K562 (cell line): ENCODE measurements around the gene KNSTRN. TPM values are rescaled to one million over a fixed set of nuclear protein-coding genes. Genes with fewer than 3 reads are reported as not detected.
A peak's percentile ranks its signal among the peaks of the same experiment; 100 is the strongest.

Experiments used
- ATAC-seq: fragments of 200-7000 bp; cut with Tn5 transposase; 3 replicates; pipeline ENCODE4 v1.9.1; 2020; ENCODE audit warnings: moderate library complexity
- BruUV-seq: library from RNA; stranded (reverse); fragments of 400-500 nt; replicated peaks from 2 replicates; lab custom pipeline; 2021; lab: Mats Ljungman, UMichigan
- CTCF ChIA-PET: fragments of 300-600 bp; formaldehyde crosslinking; extraction: SDS; loops from one replicate; lab custom pipeline; 2021; ENCODE audit warnings: low intra/inter-chr PET ratio; lab: Yijun Ruan, JAX
- POLR2A ChIA-PET: fragments of 300-600, 350-650 bp; sonication (Branson Sonifier 250); formaldehyde crosslinking; extraction: SDS; loops from one replicate; lab custom pipeline; 2021; ENCODE audit warnings: antibody characterized with exemption, inconsistent platforms; lab: Yijun Ruan, JAX
- DNase-seq, 4 experiments: peaks; one replicate each; pipeline versions ENCODE4 v3.0.0 to v3.0.0-alpha.2; 2011 to 2018; ENCODE audit warnings: low spot score in 3 of 4, mixed read lengths in 3 of 4; ENCODE audit errors: extremely low read depth in 1 of 4
- FAIRE-seq: peaks from 2 replicates; lab custom pipeline; 2011; peaks lifted over from hg19 to GRCh38; lab: Jason Lieb, UNC
- H2AFZ ChIP-seq: 2 replicates; pipeline ENCODE4 v1.6.0; 2011; ENCODE audit warnings: low read depth, low read length, control low read depth, inconsistent platforms
- H3K27ac ChIP-seq: fragments of 200-600 bp; 3 replicates; pipeline ENCODE4 v1.8.0; 2011; ENCODE audit warnings: low read depth, mild to moderate bottlenecking, control low read depth, inconsistent platforms, low read length, moderate library complexity, mixed read lengths; ENCODE audit errors: extremely low read depth
- H3K27me3 ChIP-seq, 2 experiments: fragments of 300-600 bp in 1 of 2; 2 replicates in 1 of 2; 3 replicates in 1 of 2; pipeline versions ENCODE4 v1.6.0 to v1.8.0; 2011; ENCODE audit warnings: inconsistent platforms in 2 of 2, low read length in 2 of 2, mild to moderate bottlenecking in 1 of 2, mixed read lengths in 1 of 2, moderate library complexity in 1 of 2; ENCODE audit not compliant: control insufficient read depth in 2 of 2, insufficient read depth in 2 of 2
- H3K36me3 ChIP-seq: fragments of 300-600 bp; 3 replicates; pipeline ENCODE4 v1.8.0; 2011; ENCODE audit warnings: mild to moderate bottlenecking, low read length, inconsistent platforms; ENCODE audit not compliant: control insufficient read depth, insufficient read depth
- H3K4me1 ChIP-seq, 2 experiments: fragments of 200-600 bp in 1 of 2; replicated peaks in 1 of 2; 2 replicates in 1 of 2; 3 replicates in 1 of 2; pipeline versions ENCODE4 v1.5.1 to v1.8.0; 2011; ENCODE audit warnings: inconsistent platforms in 2 of 2, low read length in 2 of 2, mild to moderate bottlenecking in 1 of 2, mixed read lengths in 1 of 2, moderate library complexity in 1 of 2; ENCODE audit not compliant: control insufficient read depth in 2 of 2, insufficient read depth in 2 of 2
- H3K4me2 ChIP-seq: 2 replicates; pipeline ENCODE4 v1.6.1; 2011; ENCODE audit warnings: low read length, control low read depth, inconsistent platforms, mixed read lengths; ENCODE audit not compliant: insufficient read depth
- H3K4me3 ChIP-seq: fragments of 200-600 bp; sonication (generic), shearing (Covaris generic); 2 replicates; pipeline ENCODE4 v1.5.1; 2016; ENCODE audit warnings: control low read depth, inconsistent platforms
- H3K79me2 ChIP-seq: fragments of 200-600 bp; 3 replicates; pipeline ENCODE4 v1.8.0; 2011; ENCODE audit warnings: low read length, inconsistent platforms; ENCODE audit not compliant: control insufficient read depth, insufficient read depth
- H3K9ac ChIP-seq, 2 experiments: 2 replicates each; pipeline versions ENCODE4 v1.6.0 to v1.6.1; 2011; ENCODE audit warnings: low read depth in 2 of 2, low read length in 2 of 2, control low read depth in 1 of 2, inconsistent platforms in 1 of 2, mild to moderate bottlenecking in 1 of 2, mixed read lengths in 1 of 2; ENCODE audit not compliant: insufficient read depth in 1 of 2
- H3K9me1 ChIP-seq: one replicate; pipeline ENCODE4 v1.6.0; 2011; ENCODE audit warnings: inconsistent platforms, mild to moderate bottlenecking, low read length, moderate library complexity; ENCODE audit not compliant: control insufficient read depth, insufficient read depth
- H3K9me3 ChIP-seq: replicated peaks from 2 replicates; pipeline ENCODE4 v1.5.1; 2011; ENCODE audit warnings: low read depth, low read length, inconsistent platforms; ENCODE audit not compliant: control insufficient read depth, insufficient read depth
- H4K20me1 ChIP-seq: replicated peaks from 2 replicates; pipeline ENCODE4 v1.6.1; 2011; ENCODE audit warnings: low read length, inconsistent platforms, mixed read lengths; ENCODE audit not compliant: control insufficient read depth, insufficient read depth
- C11orf30 ChIP-seq: fragments of 450-650 bp; IDR thresholded peaks from 2 replicates; pipeline ENCODE4 v1.6.1; 2016; ENCODE audit warnings: low read depth, mild to moderate bottlenecking
- FOXA3 ChIP-seq, 2 experiments: fragments of 450-650 bp in 1 of 2; sonication (generic) in 1 of 2; formaldehyde crosslinking; IDR thresholded peaks in 1 of 2; conservative IDR thresholded peaks in 1 of 2; 2 replicates each; pipeline versions ENCODE4 v1.4.0 to v1.8.0; 2020 to 2022; ENCODE audit warnings: mild to moderate bottlenecking in 2 of 2, missing genetic modification reagents in 1 of 2
- KDM4B ChIP-seq, 2 experiments: fragments of 450-650 bp in 1 of 2; sonication (generic) in 1 of 2; IDR thresholded peaks; 2 replicates each; pipeline ENCODE4 v1.6.1; 2016 to 2017; ENCODE audit warnings: borderline replicate concordance in 2 of 2, antibody characterized with exemption in 1 of 2, low read depth in 1 of 2, mild to moderate bottlenecking in 1 of 2
- MEIS2 ChIP-seq: fragments of 450-650 bp; IDR thresholded peaks from 2 replicates; pipeline ENCODE4 v1.6.1; 2014; ENCODE audit warnings: mild to moderate bottlenecking; ENCODE audit not compliant: partially characterized antibody
- SNAPC5 ChIP-seq: fragments of 250-450 bp; sonication (Bioruptor Pico); IDR thresholded peaks from 2 replicates; pipeline ENCODE4 v1.8.0; 2021; ENCODE audit warnings: moderate library complexity, mild to moderate bottlenecking, inconsistent platforms
- XRCC5 ChIP-seq: fragments of 200-400 bp; formaldehyde crosslinking; IDR thresholded peaks from 2 replicates; pipeline ENCODE4 v1.6.1; 2017; ENCODE audit warnings: low read depth, mild to moderate bottlenecking, low read length
- ZKSCAN1 ChIP-seq: fragments of 150-350 bp; IDR thresholded peaks from 2 replicates; pipeline ENCODE4 v1.6.1; 2016; ENCODE audit warnings: low read depth, low read length
- ZNF146 ChIP-seq: IDR thresholded peaks from one replicate; pipeline ENCODE4 v1.6.1; 2018; ENCODE audit warnings: missing compliant biosample characterization; ENCODE audit not compliant: unreplicated experiment
- WGBS: fragments of 100-300 bp; shearing (Covaris generic); methylation state at CpG from one replicate; pipeline ENCODE4 v1.1.6; 2016; ENCODE audit warnings: low coverage, mixed read lengths; ENCODE audit not compliant: insufficient coverage; ENCODE audit errors: missing lambda C conversion rate; 5-methylcytosine and 5-hydroxymethylcytosine counted together
- in situ Hi-C: fragments of 300-500 bp; cut with MboI; formaldehyde crosslinking; loops from 4 replicates; pipeline ENCODE4 v1.15.0; 2018; ENCODE audit warnings: inconsistent platforms, mixed read lengths
- intact Hi-C: fragments of 100-400 bp; cut with micrococcal nuclease; formaldehyde crosslinking; loops from 2 replicates; pipeline ENCODE4 v1.14.2; 2022
- polyA plus RNA-seq, 8 experiments: library from polyadenylated mRNA; depleted of rRNA in 4 of 8; stranded (reverse) in 5 of 8; unstranded in 3 of 8; fragments of >200 nt; fragmentation: Nextera tagmentation in 2 of 8; fragmentation: Illumina TruSeq in 1 of 8; extraction: Ambion mirVana in 2 of 8; extraction: Trizol in 1 of 8; gene quantifications; 2 replicates each; pipeline versions ENCODE4 v1.2.1 to v1.2.3, GENCODE V29; 2011 to 2014; ENCODE audit warnings: inconsistent platforms in 1 of 8, missing spikeins in 1 of 8
- total RNA-seq, 7 experiments: library from RNA; depleted of rRNA in 6 of 7; stranded (reverse); fragments of >200 nt in 6 of 7; fragmentation: Illumina TruSeq in 2 of 7; extraction: Trizol in 2 of 7; gene quantifications; 2 replicates each; pipeline versions ENCODE4 v1.2.1 to v1.2.3, GENCODE V29; 2011 to 2021; ENCODE audit warnings: low replicate concordance in 1 of 7

The KNSTRN gene
- total and polyA plus RNA-seq, 9 of the 15 experiments (the other 6 are each of a cell fraction or from before 2014, with no cell fraction given), result 48.7 to 88.2 (median 66.3) TPM

GRCh38 chr15:40380636-40381035, 1.9 kb upstream of the KNSTRN start:
- Histone ChIP-seq H3K9me1 (peaks cover 5% of the 10 kb centered on the region), H3K27ac (no peak overlapping the region), H3K79me2 (peaks cover 29% of the 10 kb centered on the region), H3K4me2 (no peak overlapping the region), H3K4me3 (no peak overlapping the region), H3K9ac (no peak overlapping the region), H3K27me3 (no peaks in the 10 kb centered on the region), H2AFZ (no peak overlapping the region), H3K9me3 (no peaks in the 10 kb centered on the region), H3K4me1 (peaks cover 21 to 30% of the 10 kb centered on the region in 2 experiments; a peak in 4 of 5 replicates), H3K36me3 (peaks cover 15% of the 10 kb centered on the region), H4K20me1 (no peaks in the 10 kb centered on the region)
- DNase-seq, result no peak
- intact Hi-C loops, result no loop called here
- FAIRE-seq, result no peak
- TF ChIP-seq SNAPC5 (CRISPR knock-in tag) (no peak), ZNF146 (CRISPR knock-in tag) (no peak)
- ChIA-PET CTCF (no interaction called here), POLR2A (no interaction called here)
- BruUV-seq, result no TSS peak
- WGBS, result 85% methylated on average over 6 of the region's 10 CpGs
- in situ Hi-C loops, result no loop called here
- no peak for ATAC-seq

DNA sequence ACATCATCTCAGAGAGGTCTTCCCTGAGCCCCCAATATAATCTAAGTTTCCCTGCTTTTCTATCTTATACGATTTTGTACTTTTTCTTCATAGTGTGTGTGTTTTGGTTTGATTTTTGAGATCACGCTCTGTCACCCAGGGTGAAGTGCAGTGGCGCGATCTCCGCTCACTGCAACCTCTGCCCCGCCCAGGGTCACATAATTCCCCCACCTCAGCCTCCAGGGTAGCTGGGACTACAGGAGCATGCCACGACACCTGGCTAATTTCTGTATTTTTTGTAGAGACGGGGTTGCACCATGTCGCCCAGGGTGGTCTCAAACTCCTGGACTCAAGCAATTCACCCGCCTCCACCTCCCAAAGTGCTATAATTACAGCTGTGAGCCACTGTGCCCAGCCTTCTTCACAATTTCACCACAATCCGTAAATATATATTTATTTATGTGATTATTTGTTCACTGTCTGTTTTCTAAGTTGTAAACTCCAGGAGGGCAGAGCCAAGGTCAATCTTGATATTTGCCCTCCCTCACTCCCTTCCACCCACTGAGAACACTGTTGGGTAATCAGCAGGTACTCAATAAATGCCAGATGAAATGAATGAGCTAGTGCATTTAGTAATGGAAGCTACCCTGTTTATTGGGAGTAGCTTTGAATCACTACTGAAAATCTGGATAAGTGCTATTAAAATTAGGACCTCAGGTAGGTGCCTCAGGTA, 547 bp upstream of the KNSTRN start:
- H4K20me1 ChIP-seq, result no peaks in the 10 kb centered on the region
- H3K4me2 ChIP-seq, result peak overlapping the region; percentile 84
- H3K9me3 ChIP-seq, result no peaks in the 10 kb centered on the region
- peaks cover 5% of the 10 kb centered on the region for H3K9me1 ChIP-seq
- no TSS peak for BruUV-seq
- DNase-seq (no peak), ATAC-seq (no peak), FAIRE-seq (no peak)
- H3K4me3 ChIP-seq, result no peak overlapping the region
- TF ChIP-seq C11orf30, result no peak
- no peak for TF ChIP-seq FOXA3 (CRISPR knock-in tag; conservative IDR thresholded peaks at IDR 0.05 in 1 of 2, IDR thresholded peaks at IDR 0.05 in 1 of 2)
- TF ChIP-seq SNAPC5 (CRISPR knock-in tag), result no peak
- no peak for TF ChIP-seq ZKSCAN1
- no peak for TF ChIP-seq KDM4B (IDR thresholded peaks at IDR 0.05; ENCODE audit: borderline replicate concordance in 2 of 2, low read depth in 1 of 2)
- TF ChIP-seq XRCC5, result no peak
- no peak for TF ChIP-seq MEIS2
- no peaks in the 10 kb centered on the region for H3K27me3 ChIP-seq
- peaks cover 27% of the 10 kb centered on the region for H3K36me3 ChIP-seq
- intact Hi-C loops, result no loop called here
- POLR2A ChIA-PET, result interaction anchor here (0.7 to 1.5 kb wide), 10 partner anchors 8 to 533 kb away, joined by 3 to 13 read pairs (median 3); partner anchors contain the start of gene DISP2
- H3K79me2 ChIP-seq, result peaks cover 31% of the 10 kb centered on the region
- H3K9ac ChIP-seq, result peak overlapping the region in 1 of 2 experiments; percentile 84; a peak in 1 of 4 replicates
- H2AFZ ChIP-seq, result peak overlapping the region; percentile 99
- in situ Hi-C loops, result no loop called here
- H3K27ac ChIP-seq, result peak overlapping the region; percentile 71; the same call in 1 of the 3 replicates
- 81% methylated on average over 11 of the region's 11 CpGs for WGBS
- CTCF ChIA-PET, result interaction anchor here (0.5 kb wide), 1 partner anchor 84 kb away, joined by 3 read pairs; no protein-coding TSS in a partner anchor
- peaks cover 21 to 30% of the 10 kb centered on the region in 2 experiments; a peak in 4 of 5 replicates for H3K4me1 ChIP-seq
